ENCODE measurements around the gene SPATA13.

The SPATA13 gene

GRCh38 chr13:24202215-24202614 is 41.7 kb downstream of the SPATA13 start:
- Histone ChIP-seq H3K4me1 (ENCODE audit: control insufficient read depth, insufficient read depth, low read length) (no peaks in the 10 kb centered on the region), H3K4me3 (ENCODE audit: low read depth, low read length) (no peak overlapping the region), H3K9me3 (ENCODE audit: control insufficient read depth, insufficient read depth, low read depth, low read length) (no peaks in the 10 kb centered on the region), H3K36me3 (ENCODE audit: control insufficient read depth in 2 of 2, insufficient read depth in 1 of 2, low read length in 2 of 2) (no peaks in the 10 kb centered on the region), H3K27ac (ENCODE audit: extremely low read depth, low read depth, low read length) (no peak overlapping the region)
- CTCF ChIA-PET, result no interaction called here
- POLR2A ChIA-PET, result no interaction called here
- TF ChIP-seq ZNF558 (tag by site-specific recombination; IDR thresholded peaks at IDR 0.05) (no peak), ZBTB10 (tag by site-specific recombination; IDR thresholded peaks at IDR 0.05) (no peak), SP2 (tag by site-specific recombination; IDR thresholded peaks at IDR 0.05) (no peak), PRDM6 (tag by site-specific recombination; IDR thresholded peaks at IDR 0.05) (no peak)

GRCh38 chr13:24203273-24203672 is 42.8 kb downstream of the SPATA13 start:
- ChIA-PET CTCF (no interaction called here), POLR2A (no interaction called here)
- no peaks in the 10 kb centered on the region for H3K9me3 ChIP-seq (ENCODE audit: control insufficient read depth, insufficient read depth, low read depth, low read length)
- no peaks in the 10 kb centered on the region for H3K36me3 ChIP-seq (ENCODE audit: control insufficient read depth in 2 of 2, insufficient read depth in 1 of 2, low read length in 2 of 2)
- no peaks in the 10 kb centered on the region for H3K4me1 ChIP-seq (ENCODE audit: control insufficient read depth, insufficient read depth, low read length)
- H3K27ac ChIP-seq (ENCODE audit: extremely low read depth, low read depth, low read length), result no peak overlapping the region
- no peak overlapping the region for H3K4me3 ChIP-seq (ENCODE audit: low read depth, low read length)
- TF ChIP-seq GLIS2 (tag by site-specific recombination; IDR thresholded peaks at IDR 0.05) (no peak), KLF17 (tag by site-specific recombination; IDR thresholded peaks at IDR 0.05) (no peak), ZNF132 (tag by site-specific recombination; IDR thresholded peaks at IDR 0.05; ENCODE audit: borderline replicate concordance) (no peak), ZNF704 (tag by site-specific recombination; IDR thresholded peaks at IDR 0.05) (no peak), FEZF1 (tag by site-specific recombination; IDR thresholded peaks at IDR 0.05) (no peak), ZNF621 (tag by site-specific recombination; IDR thresholded peaks at IDR 0.05) (no peak), REPIN1 (tag by site-specific recombination; IDR thresholded peaks at IDR 0.05; ENCODE audit: low read depth) (no peak), ZNF18 (tag by site-specific recombination; IDR thresholded peaks at IDR 0.05) (no peak), ZNF239 (tag by site-specific recombination; IDR thresholded peaks at IDR 0.05) (no peak), ZBTB1 (tag by site-specific recombination; IDR thresholded peaks at IDR 0.05) (no peak), ZNF26 (tag by site-specific recombination; IDR thresholded peaks at IDR 0.05) (no peak), ZNF488 (tag by site-specific recombination; IDR thresholded peaks at IDR 0.05) (no peak)

Data from HEK293 (cell line).